Heart left ventricle (tissue), 16 donors: ENCODE results near the gene SLC25A21. TPM values are rescaled to one million over a fixed set of nuclear protein-coding genes. Genes with fewer than 3 reads are reported as not detected.

Experiments
- ATAC-seq, 4 donors: fragments of 200-7000 bp; cut with Tn5 transposase; one replicate each; pipeline ENCODE4 v1.9.1; 2020 to 2022; ENCODE audit warnings: moderate library complexity in 4 of 4, mild to moderate bottlenecking in 3 of 4, moderate number of reproducible peaks in 1 of 4
- DNase-seq, 5 donors: peaks; one replicate each; pipeline ENCODE4 v3.0.0-alpha.2; 2020
- H3K27ac ChIP-seq, 12 donors: fragments of 200-600 bp; sonication (generic) in 4 of 12; one replicate each; pipeline versions ENCODE4 v1.5.0 to v1.8.0; 2016 to 2022; ENCODE audit warnings: mild to moderate bottlenecking in 2 of 12
- H3K27me3 ChIP-seq, 9 donors: fragments of 200-600 bp; sonication (generic) in 2 of 9; one replicate each; pipeline versions ENCODE4 v1.5.1 to v1.8.0; 2016 to 2022; ENCODE audit warnings: mild to moderate bottlenecking in 3 of 9
- H3K36me3 ChIP-seq, 9 donors: fragments of 200-600 bp; sonication (generic) in 2 of 9; one replicate each; pipeline versions ENCODE4 v1.5.0 to v1.8.0; 2018 to 2022; ENCODE audit warnings: mild to moderate bottlenecking in 2 of 9
- H3K4me1 ChIP-seq, 12 donors: fragments of 200-600 bp; sonication (generic) in 4 of 12; one replicate each; pipeline versions ENCODE4 v1.5.0 to v1.8.0; 2016 to 2022; ENCODE audit warnings: mild to moderate bottlenecking in 3 of 12
- H3K4me3 ChIP-seq, 12 donors: fragments of 200-600 bp; sonication (generic) in 4 of 12; one replicate each; pipeline versions ENCODE4 v1.5.0 to v1.8.0; 2017 to 2022; ENCODE audit warnings: mild to moderate bottlenecking in 9 of 12, moderate library complexity in 4 of 12
- H3K9me3 ChIP-seq, 12 donors: fragments of 200-600 bp; sonication (generic) in 4 of 12; one replicate each; pipeline versions ENCODE4 v1.5.0 to v1.8.0; 2016 to 2022; ENCODE audit warnings: mild to moderate bottlenecking in 1 of 12
- CTCF ChIP-seq, 12 donors: fragments of 200-600 bp; sonication (generic) in 4 of 12; IDR thresholded peaks; one replicate each; pipeline versions ENCODE4 v1.5.0 to v1.8.0; 2018 to 2022; ENCODE audit warnings: antibody characterized with exemption in 12 of 12, mild to moderate bottlenecking in 5 of 12
- POLR2A ChIP-seq, 2 donors: fragments of 450-650 bp; IDR thresholded peaks; one replicate each; pipeline ENCODE4 v1.6.1; 2017; ENCODE audit warnings: antibody characterized with exemption in 2 of 2, mild to moderate bottlenecking in 2 of 2, moderate library complexity in 2 of 2
- WGBS, 4 donors: extraction: QIAGEN DNeasy Blood & Tissue Kit in 2 of 4; methylation state at CpG; one replicate each; pipeline versions ENCODE4 v1.1.5 to v1.1.7; 2013 to 2018; 5-methylcytosine and 5-hydroxymethylcytosine counted together
- intact Hi-C, 10 donors: fragments of 100-400 bp; cut with DNase I; formaldehyde crosslinking; loops; one replicate each; pipeline versions ENCODE4 v1.11.1 to v1.14.2; 2022
- polyA plus RNA-seq, 2 donors: library from polyadenylated mRNA; stranded (reverse); fragments of 200-250 nt; gene quantifications; one replicate each; pipeline ENCODE4 v1.2.3, GENCODE V29; 2013
- total RNA-seq, 9 donors: library from RNA; depleted of rRNA in 2 of 9; stranded (reverse); fragments of >200 nt in 2 of 9; fragmentation: NEBNext Ultra II Directional in 3 of 9; extraction: Animal tissue kit (Norgen Biotek cat#: 25700) in 3 of 9; gene quantifications; one replicate each; pipeline versions ENCODE4 v1.1.0 to v1.2.4, GENCODE V29; 2016 to 2023
- donor health status: ischemic (EF 13 %, LVEDD 7.1; RV severe dilation, severe dysfunction).
- donor health status: healthy with polysubstance abuse.
- donor health status: DM: no; HTN: yes; CAD: no.
- donor health status: DM: no; HTN: no; CAD: no.
- donor health status: ischemic (EF 25% LVEDD 6.9; RV normal size, moderate dysfunction).
- donor health status: ischemic (EF 25% LVEDD 5.7; RV mildly dilated, moderate dysfunction).
- donor health status: healthy.
- donor health status: DM: yes; HTN: yes; CAD: no.
- donor health status: ischemic (EF 35%, LVEDD 5.7; RV mildly dilated, moderate dysfunction).
- donor health status: nonischemic (EF 11% LVEDD 7.7; RV severe dilation, severe dysfunction).
- donor health status: DM: yes; HTN: yes; CAD: no.
- donor health status: PGD.
- donor health status: ischemic (EF 29% LVEDD 5.4; RV normal size, mild dysfunction).
- donor health status: nonischemic (EF 23%, LVEDD 6.1; RV moderate dilation, normal function).

Gene SLC25A21
- total and polyA plus RNA-seq, 11 donors: 0.12 to 1.6 (median 0.24) TPM; not detected in 1

GRCh38 chr14:36784541-36784940 is 387.9 kb downstream of the SLC25A21 start:
- Histone ChIP-seq H3K27me3 (peaks cover 0 to 5% (median 0%) of the 10 kb centered on the region in 9 donors), H3K4me1 (no peaks in the 10 kb centered on the region), H3K27ac (no peak overlapping the region), H3K4me3 (no peak overlapping the region), H3K36me3 (no peaks in the 10 kb centered on the region), H3K9me3 (peaks cover 0 to 26% (median 13%) of the 10 kb centered on the region in 12 donors)
- no peak for ATAC-seq
- TF ChIP-seq POLR2A (IDR thresholded peaks at IDR 0.05): no peak
- TF ChIP-seq CTCF (IDR thresholded peaks at IDR 0.05): no peak
- 75 to 88% (median 82%) methylated on average over 1 of the region's 1 CpG for WGBS, 4 donors
- no peak for DNase-seq
- intact Hi-C loops: no loop called here

GRCh38 chr14:36781897-36782296 is 390.5 kb downstream of the SLC25A21 start:
- DNase-seq (no peak), ATAC-seq (no peak)
- Histone ChIP-seq H3K27ac (no peak overlapping the region), H3K4me1 (no peaks in the 10 kb centered on the region), H3K27me3 (no peaks in the 10 kb centered on the region), H3K4me3 (no peak overlapping the region), H3K36me3 (no peaks in the 10 kb centered on the region), H3K9me3 (peaks cover 0 to 26% (median 13%) of the 10 kb centered on the region in 12 donors)
- 83 to 91% (median 84%) methylated on average over 2 of the region's 2 CpGs for WGBS, 4 donors
- intact Hi-C loops: no loop called here
- TF ChIP-seq CTCF (IDR thresholded peaks at IDR 0.05) (no peak), POLR2A (IDR thresholded peaks at IDR 0.05) (no peak)

- 34 to 63% (median 48%) methylated on average over 3 of the region's 3 CpGs for WGBS, 4 donors
- peaks cover 0 to 4% (median 0%) of the 10 kb centered on the region in 9 donors for H3K27me3 ChIP-seq
- DNase-seq (no peak), ATAC-seq (no peak)
- no peaks in the 10 kb centered on the region for H3K9me3 ChIP-seq
- no peak for TF ChIP-seq CTCF (IDR thresholded peaks at IDR 0.05)
- TF ChIP-seq POLR2A (IDR thresholded peaks at IDR 0.05): no peak
- H3K4me1 ChIP-seq: no peaks in the 10 kb centered on the region
- no peak overlapping the region for H3K27ac ChIP-seq
- intact Hi-C loops: no loop called here
- no peak overlapping the region for H3K4me3 ChIP-seq
- H3K36me3 ChIP-seq: no peaks in the 10 kb centered on the region
These were observed 398.8 kb downstream of the SLC25A21 start for GRCh38 chr14:36773558-36773957.

GRCh38 chr14:36773136-36773540 is 399.3 kb downstream of the SLC25A21 start:
- H3K36me3 ChIP-seq: no peaks in the 10 kb centered on the region
- no peak overlapping the region for H3K4me3 ChIP-seq
- H3K27me3 ChIP-seq: peaks cover 0 to 4% (median 0%) of the 10 kb centered on the region in 9 donors
- ATAC-seq (no peak), DNase-seq (no peak)
- intact Hi-C loops: no loop called here
- H3K4me1 ChIP-seq: no peaks in the 10 kb centered on the region
- WGBS, 4 donors: 22 to 32% (median 27%) methylated on average over 3 of the region's 3 CpGs
- H3K9me3 ChIP-seq: no peaks in the 10 kb centered on the region
- TF ChIP-seq POLR2A (IDR thresholded peaks at IDR 0.05) (no peak), CTCF (IDR thresholded peaks at IDR 0.05) (no peak)
- H3K27ac ChIP-seq: no peak overlapping the region
